ENCODE data around the gene FOXJ1. TPM values are rescaled to one million over a fixed set of nuclear protein-coding genes. Genes with fewer than 3 reads are reported as not detected.

The FOXJ1 gene
- total and polyA plus RNA-seq, 2 of the 13 experiments (the other 11 are each of a cell fraction or from before 2014, with no cell fraction given), result 0.98 to 1.6 TPM

DNA sequence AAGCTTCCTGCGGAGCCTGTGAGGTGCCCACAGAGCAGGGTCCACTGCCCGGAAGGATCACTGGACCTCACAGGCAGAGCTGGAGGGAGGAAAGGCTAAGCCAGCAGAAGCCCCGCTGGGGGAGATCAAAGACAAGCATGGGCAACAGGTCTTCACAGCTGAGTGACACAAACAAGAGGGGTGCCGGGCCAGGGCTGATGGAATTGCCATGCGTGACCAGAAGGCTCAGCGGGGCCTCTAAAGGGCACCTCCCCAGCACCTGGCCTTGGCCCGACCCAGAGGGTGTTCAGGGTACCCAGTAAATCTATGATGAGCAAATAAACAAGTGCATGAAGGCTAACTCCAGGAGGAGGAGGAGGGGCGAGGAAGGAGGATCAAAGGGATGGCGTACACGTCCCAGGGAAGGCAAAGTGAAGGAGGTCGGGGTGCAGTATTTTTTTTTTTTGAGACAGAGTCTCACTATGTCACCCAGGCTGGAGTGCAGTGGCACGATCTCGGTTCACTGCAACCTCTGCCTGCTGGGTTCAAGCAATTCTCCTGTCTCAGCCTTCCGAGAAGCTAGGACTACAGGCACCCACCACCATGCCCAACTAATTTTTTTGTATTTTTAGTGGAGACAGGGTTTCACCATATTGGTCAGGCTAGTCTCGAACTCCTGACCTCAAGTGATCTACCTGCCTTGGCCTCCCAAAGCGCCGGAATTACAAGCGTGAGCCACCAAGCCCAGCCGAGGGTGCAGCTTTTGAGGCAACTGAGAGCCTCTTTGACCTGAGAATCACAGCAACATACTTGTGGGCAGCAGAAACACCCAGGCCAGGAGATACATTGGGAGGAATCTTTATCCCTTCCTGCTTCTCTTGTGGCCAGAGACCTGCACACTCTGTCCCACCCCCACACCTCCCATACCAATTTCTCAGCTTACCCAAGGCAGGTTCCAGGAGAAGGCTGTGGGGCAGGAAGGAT is 21.4 kb downstream of the FOXJ1 start (continued):
- TF ChIP-seq, protein P1, sequence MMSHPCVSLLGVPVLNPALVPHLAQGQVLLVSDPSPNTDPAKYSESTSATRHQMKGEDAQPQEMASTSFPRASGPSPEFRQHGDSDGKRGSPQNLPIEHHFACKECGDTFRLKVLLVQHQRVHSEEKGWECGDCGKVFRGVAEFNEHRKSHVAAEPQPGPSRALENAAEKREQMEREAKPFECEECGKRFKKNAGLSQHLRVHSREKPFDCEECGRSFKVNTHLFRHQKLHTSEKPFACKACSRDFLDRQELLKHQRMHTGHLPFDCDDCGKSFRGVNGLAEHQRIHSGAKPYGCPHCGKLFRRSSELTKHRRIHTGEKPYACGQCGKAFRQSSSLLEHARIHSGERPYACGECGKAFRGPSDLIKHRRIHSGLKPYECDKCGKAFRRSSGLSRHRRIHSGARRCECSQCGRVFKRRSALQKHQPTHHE (CRISPR knock-in tag; IDR thresholded peaks at IDR 0.05; ENCODE audit: borderline replicate concordance), result no peak
- peak; percentile 61; the same call in 1 of the 2 replicates for TF ChIP-seq ZNF12 (CRISPR knock-in tag; IDR thresholded peaks at IDR 0.05)
- TF ChIP-seq, protein P2, sequence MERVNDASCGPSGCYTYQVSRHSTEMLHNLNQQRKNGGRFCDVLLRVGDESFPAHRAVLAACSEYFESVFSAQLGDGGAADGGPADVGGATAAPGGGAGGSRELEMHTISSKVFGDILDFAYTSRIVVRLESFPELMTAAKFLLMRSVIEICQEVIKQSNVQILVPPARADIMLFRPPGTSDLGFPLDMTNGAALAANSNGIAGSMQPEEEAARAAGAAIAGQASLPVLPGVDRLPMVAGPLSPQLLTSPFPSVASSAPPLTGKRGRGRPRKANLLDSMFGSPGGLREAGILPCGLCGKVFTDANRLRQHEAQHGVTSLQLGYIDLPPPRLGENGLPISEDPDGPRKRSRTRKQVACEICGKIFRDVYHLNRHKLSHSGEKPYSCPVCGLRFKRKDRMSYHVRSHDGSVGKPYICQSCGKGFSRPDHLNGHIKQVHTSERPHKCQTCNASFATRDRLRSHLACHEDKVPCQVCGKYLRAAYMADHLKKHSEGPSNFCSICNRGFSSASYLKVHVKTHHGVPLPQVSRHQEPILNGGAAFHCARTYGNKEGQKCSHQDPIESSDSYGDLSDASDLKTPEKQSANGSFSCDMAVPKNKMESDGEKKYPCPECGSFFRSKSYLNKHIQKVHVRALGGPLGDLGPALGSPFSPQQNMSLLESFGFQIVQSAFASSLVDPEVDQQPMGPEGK (CRISPR knock-in tag; IDR thresholded peaks at IDR 0.05), result peak; percentile 55; the same call in 1 of the 2 replicates
- TF ChIP-seq, protein P3, sequence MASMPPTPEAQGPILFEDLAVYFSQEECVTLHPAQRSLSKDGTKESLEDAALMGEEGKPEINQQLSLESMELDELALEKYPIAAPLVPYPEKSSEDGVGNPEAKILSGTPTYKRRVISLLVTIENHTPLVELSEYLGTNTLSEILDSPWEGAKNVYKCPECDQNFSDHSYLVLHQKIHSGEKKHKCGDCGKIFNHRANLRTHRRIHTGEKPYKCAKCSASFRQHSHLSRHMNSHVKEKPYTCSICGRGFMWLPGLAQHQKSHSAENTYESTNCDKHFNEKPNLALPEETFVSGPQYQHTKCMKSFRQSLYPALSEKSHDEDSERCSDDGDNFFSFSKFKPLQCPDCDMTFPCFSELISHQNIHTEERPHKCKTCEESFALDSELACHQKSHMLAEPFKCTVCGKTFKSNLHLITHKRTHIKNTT (CRISPR knock-in tag; IDR thresholded peaks at IDR 0.05), result no peak
- TF ChIP-seq YEATS4 (CRISPR knock-in tag; IDR thresholded peaks at IDR 0.05; ENCODE audit: borderline replicate concordance), result no peak; the same call in 1 of the 2 replicates
- TF ChIP-seq, protein P4, sequence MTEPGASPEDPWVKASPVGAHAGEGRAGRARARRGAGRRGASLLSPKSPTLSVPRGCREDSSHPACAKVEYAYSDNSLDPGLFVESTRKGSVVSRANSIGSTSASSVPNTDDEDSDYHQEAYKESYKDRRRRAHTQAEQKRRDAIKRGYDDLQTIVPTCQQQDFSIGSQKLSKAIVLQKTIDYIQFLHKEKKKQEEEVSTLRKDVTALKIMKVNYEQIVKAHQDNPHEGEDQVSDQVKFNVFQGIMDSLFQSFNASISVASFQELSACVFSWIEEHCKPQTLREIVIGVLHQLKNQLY (CRISPR knock-in tag; IDR thresholded peaks at IDR 0.05), result peak; percentile 84
- no peak for TF ChIP-seq ZNF101 (CRISPR knock-in tag; IDR thresholded peaks at IDR 0.05; ENCODE audit: borderline replicate concordance, low read depth)
- TF ChIP-seq HHEX (CRISPR knock-in tag; IDR thresholded peaks at IDR 0.05), result peak; percentile 48; the same call in 1 of the 2 replicates
- TF ChIP-seq, protein P5, sequence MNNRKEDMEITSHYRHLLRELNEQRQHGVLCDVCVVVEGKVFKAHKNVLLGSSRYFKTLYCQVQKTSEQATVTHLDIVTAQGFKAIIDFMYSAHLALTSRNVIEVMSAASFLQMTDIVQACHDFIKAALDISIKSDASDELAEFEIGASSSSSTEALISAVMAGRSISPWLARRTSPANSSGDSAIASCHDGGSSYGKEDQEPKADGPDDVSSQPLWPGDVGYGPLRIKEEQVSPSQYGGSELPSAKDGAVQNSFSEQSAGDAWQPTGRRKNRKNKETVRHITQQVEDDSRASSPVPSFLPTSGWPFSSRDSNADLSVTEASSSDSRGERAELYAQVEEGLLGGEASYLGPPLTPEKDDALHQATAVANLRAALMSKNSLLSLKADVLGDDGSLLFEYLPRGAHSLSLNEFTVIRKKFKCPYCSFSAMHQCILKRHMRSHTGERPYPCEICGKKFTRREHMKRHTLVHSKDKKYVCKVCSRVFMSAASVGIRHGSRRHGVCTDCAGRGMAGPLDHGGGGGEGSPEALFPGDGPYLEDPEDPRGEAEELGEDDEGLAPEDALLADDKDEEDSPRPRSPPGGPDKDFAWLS (CRISPR knock-in tag; IDR thresholded peaks at IDR 0.05; ENCODE audit: borderline replicate concordance), result no peak
- TF ChIP-seq, protein P6, sequence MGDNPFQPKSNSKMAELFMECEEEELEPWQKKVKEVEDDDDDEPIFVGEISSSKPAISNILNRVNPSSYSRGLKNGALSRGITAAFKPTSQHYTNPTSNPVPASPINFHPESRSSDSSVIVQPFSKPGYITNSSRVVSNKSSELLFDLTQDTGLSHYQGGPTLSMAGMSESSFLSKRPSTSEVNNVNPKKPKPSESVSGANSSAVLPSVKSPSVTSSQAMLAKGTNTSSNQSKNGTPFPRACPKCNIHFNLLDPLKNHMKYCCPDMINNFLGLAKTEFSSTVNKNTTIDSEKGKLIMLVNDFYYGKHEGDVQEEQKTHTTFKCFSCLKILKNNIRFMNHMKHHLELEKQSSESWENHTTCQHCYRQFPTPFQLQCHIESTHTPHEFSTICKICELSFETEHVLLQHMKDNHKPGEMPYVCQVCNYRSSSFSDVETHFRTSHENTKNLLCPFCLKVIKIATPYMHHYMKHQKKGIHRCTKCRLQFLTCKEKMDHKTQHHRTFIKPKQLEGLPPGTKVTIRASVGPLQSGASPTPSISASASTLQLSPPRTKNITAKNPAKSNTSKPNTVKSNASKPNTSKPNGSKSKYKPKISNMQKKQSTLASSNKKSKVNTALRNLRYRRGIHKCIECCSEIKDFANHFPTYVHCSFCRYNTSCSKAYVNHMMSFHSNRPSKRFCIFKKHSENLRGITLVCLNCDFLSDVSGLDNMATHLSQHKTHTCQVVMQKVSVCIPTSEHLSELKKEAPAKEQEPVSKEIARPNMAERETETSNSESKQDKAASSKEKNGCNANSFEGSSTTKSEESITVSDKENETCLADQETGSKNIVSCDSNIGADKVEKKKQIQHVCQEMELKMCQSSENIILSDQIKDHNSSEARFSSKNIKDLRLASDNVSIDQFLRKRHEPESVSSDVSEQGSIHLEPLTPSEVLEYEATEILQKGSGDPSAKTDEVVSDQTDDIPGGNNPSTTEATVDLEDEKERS (CRISPR knock-in tag; IDR thresholded peaks at IDR 0.05), result no peak
- TF ChIP-seq EED (CRISPR knock-in tag; IDR thresholded peaks at IDR 0.05), result 0 out of 2 replicates have a peak, but pooled peaks have one; percentile 28
- TF ChIP-seq, protein P7, sequence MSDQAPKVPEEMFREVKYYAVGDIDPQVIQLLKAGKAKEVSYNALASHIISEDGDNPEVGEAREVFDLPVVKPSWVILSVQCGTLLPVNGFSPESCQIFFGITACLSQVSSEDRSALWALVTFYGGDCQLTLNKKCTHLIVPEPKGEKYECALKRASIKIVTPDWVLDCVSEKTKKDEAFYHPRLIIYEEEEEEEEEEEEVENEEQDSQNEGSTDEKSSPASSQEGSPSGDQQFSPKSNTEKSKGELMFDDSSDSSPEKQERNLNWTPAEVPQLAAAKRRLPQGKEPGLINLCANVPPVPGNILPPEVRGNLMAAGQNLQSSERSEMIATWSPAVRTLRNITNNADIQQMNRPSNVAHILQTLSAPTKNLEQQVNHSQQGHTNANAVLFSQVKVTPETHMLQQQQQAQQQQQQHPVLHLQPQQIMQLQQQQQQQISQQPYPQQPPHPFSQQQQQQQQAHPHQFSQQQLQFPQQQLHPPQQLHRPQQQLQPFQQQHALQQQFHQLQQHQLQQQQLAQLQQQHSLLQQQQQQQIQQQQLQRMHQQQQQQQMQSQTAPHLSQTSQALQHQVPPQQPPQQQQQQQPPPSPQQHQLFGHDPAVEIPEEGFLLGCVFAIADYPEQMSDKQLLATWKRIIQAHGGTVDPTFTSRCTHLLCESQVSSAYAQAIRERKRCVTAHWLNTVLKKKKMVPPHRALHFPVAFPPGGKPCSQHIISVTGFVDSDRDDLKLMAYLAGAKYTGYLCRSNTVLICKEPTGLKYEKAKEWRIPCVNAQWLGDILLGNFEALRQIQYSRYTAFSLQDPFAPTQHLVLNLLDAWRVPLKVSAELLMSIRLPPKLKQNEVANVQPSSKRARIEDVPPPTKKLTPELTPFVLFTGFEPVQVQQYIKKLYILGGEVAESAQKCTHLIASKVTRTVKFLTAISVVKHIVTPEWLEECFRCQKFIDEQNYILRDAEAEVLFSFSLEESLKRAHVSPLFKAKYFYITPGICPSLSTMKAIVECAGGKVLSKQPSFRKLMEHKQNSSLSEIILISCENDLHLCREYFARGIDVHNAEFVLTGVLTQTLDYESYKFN (CRISPR knock-in tag; conservative IDR thresholded peaks at IDR 0.05), result peak; percentile 96
